ENCODE results near the gene AKT1S1. TPM values are rescaled to one million over a fixed set of nuclear protein-coding genes. Genes with fewer than 3 reads are reported as not detected.

Gene AKT1S1
- total RNA-seq, 4 donors from 2014 or later = 23.8 to 56.8 (median 43.4) TPM

GRCh38 chr19:49843265-49843664 is 33.9 kb downstream of the AKT1S1 start:
- ATAC-seq (peak in 1 of 2 donors; percentile 34), DNase-seq (peak in 1 of 2 donors; percentile 38)
- in situ Hi-C loops (cut with MboI; ENCODE audit: low sequenced_read_pairs in 4 of 4) = no loop called here
- H3K27ac ChIP-seq = peak overlapping the region; percentile 79 to 96 (median 92)
- peaks cover 0 to 22% of the 10 kb centered on the region in 2 donors for H3K36me3 ChIP-seq
- no peaks in the 10 kb centered on the region for H3K27me3 ChIP-seq
- TF ChIP-seq POLR2A (IDR thresholded peaks at IDR 0.05) (no peak), CTCF (IDR thresholded peaks at IDR 0.05 in 4 of 5, conservative IDR thresholded peaks at IDR 0.05 in 1 of 5) (no peak)
- H3K9me3 ChIP-seq = no peaks in the 10 kb centered on the region
- H3K4me3 ChIP-seq = no peak overlapping the region
- intact Hi-C loops (cut with DNase I; ENCODE audit: low total_unique reads) = loop anchor here (2.0 kb wide), 1 partner anchor 14 kb away; no protein-coding TSS in a partner anchor
- H3K4me1 ChIP-seq = peaks cover 17 to 21% of the 10 kb centered on the region in 2 donors

DNA sequence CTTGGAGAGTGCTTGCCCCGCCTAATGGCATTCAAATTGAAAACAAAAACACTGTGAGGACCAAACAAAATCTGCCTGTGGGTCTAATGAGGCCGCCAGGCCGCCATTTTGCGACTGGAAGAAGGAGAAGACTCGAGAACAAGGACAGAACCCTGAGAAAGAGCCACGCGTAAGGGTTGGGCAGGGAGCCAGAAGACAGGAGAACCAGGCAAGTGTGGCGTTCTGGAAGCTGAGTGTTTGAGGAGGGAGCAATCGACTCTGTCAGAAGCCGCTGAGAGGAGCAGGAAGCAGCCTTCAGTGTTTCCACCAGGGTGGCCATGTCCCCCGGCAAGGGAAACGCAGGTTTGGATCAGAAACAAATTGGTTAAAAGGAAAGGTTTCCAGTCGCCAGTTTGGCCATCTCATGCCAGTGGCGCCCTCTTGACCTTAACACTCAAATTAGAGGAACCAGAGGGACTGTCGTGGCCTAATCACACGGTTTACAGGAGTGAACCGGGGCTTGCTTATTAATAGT is 36.4 kb downstream of the AKT1S1 start:
- no peak for ATAC-seq
- H3K36me3 ChIP-seq = peaks cover 0 to 47% of the 10 kb centered on the region in 2 donors

DNA sequence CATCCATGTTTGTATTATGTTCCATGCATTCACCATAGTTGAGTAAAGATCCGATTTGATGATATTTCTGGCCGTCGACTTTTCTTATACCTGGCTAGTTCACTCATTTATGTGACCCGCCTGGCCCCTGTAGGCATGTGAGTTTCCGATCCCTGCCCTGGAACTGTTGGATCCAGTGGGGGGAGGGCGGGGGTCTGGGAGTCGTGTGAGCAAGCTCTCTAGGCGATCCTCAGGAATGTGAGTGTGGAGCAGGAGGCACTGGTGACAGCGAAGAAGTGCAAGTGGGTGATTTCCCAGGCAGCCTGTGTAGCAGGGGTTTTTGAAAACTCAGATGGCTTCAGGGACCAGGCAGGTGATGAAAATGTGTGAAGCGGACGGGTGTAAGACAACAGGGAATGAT is 36.8 kb downstream of the AKT1S1 start:
- H3K36me3 ChIP-seq = peaks cover 0 to 52% of the 10 kb centered on the region in 2 donors
- DNase-seq (no peak), ATAC-seq (no peak)
- no peak overlapping the region for H3K4me3 ChIP-seq
- TF ChIP-seq POLR2A (IDR thresholded peaks at IDR 0.05) = no peak
- TF ChIP-seq CTCF (IDR thresholded peaks at IDR 0.05 in 4 of 5, conservative IDR thresholded peaks at IDR 0.05 in 1 of 5) = no peak
- H3K27me3 ChIP-seq = no peaks in the 10 kb centered on the region
- H3K9me3 ChIP-seq = no peaks in the 10 kb centered on the region
- H3K4me1 ChIP-seq = peaks cover 17 to 21% of the 10 kb centered on the region in 2 donors
- intact Hi-C loops (cut with DNase I; ENCODE audit: low total_unique reads) (no loop called here), in situ Hi-C loops (cut with MboI; ENCODE audit: low sequenced_read_pairs in 4 of 4) (no loop called here)
- H3K27ac ChIP-seq = peak overlapping the region; percentile 79 to 96 (median 92)

More for the DNA sequence above, 36.4 kb downstream of the AKT1S1 start:
- no peak for DNase-seq
- intact Hi-C loops (cut with DNase I; ENCODE audit: low total_unique reads) (no loop called here), in situ Hi-C loops (cut with MboI; ENCODE audit: low sequenced_read_pairs in 4 of 4) (no loop called here)
- Histone ChIP-seq H3K27ac (peak overlapping the region; percentile 79 to 96 (median 92)), H3K4me1 (peaks cover 17 to 21% of the 10 kb centered on the region in 2 donors), H3K27me3 (no peaks in the 10 kb centered on the region), H3K4me3 (no peak overlapping the region), H3K9me3 (no peaks in the 10 kb centered on the region)
- TF ChIP-seq CTCF (IDR thresholded peaks at IDR 0.05 in 4 of 5, conservative IDR thresholded peaks at IDR 0.05 in 1 of 5) = no peak
- TF ChIP-seq POLR2A (IDR thresholded peaks at IDR 0.05) = no peak

DNA sequence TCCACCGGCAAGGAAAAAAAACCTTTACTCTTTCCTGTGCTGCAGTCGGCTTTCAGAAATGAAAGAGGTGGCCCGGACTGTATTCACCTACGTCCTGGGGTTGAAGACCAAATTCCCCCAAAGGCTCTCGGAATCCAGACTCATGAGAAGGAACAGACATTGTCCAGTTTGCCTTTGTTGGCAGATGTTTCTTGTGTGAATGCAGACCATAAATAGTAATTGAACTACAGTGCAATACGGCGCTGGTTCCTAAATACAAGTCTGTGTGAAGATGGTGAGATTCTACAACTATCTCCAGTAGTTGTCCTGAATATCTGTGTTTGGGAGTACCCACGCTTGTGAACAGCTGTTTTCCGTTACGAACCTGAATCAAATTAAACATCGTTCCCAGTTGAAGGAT is 37.4 kb downstream of the AKT1S1 start:
- in situ Hi-C loops (cut with MboI; ENCODE audit: low sequenced_read_pairs in 4 of 4) (no loop called here), intact Hi-C loops (cut with DNase I; ENCODE audit: low total_unique reads) (no loop called here)
- Histone ChIP-seq H3K4me3 (no peak overlapping the region), H3K36me3 (peaks cover 0 to 58% of the 10 kb centered on the region in 2 donors), H3K27me3 (no peaks in the 10 kb centered on the region), H3K4me1 (peaks cover 12 to 15% of the 10 kb centered on the region in 2 donors), H3K27ac (peak overlapping the region; percentile 79 to 96 (median 92)), H3K9me3 (no peaks in the 10 kb centered on the region)
- no peak for TF ChIP-seq POLR2A (IDR thresholded peaks at IDR 0.05)
- ATAC-seq (no peak), DNase-seq (no peak)

- peaks cover 0 to 65% of the 10 kb centered on the region in 2 donors for H3K36me3 ChIP-seq
- ATAC-seq = peak; percentile 17 to 34
- TF ChIP-seq POLR2A (IDR thresholded peaks at IDR 0.05) (no peak), CTCF (IDR thresholded peaks at IDR 0.05 in 4 of 5, conservative IDR thresholded peaks at IDR 0.05 in 1 of 5) (no peak)
- H3K27me3 ChIP-seq = no peaks in the 10 kb centered on the region
- in situ Hi-C loops (cut with MboI; ENCODE audit: low sequenced_read_pairs in 4 of 4) (no loop called here), intact Hi-C loops (cut with DNase I; ENCODE audit: low total_unique reads) (no loop called here)
- H3K4me1 ChIP-seq = peaks cover 12 to 15% of the 10 kb centered on the region in 2 donors
- no peaks in the 10 kb centered on the region for H3K9me3 ChIP-seq
- no peak for DNase-seq
- no peak overlapping the region for H3K4me3 ChIP-seq
- peak overlapping the region; percentile 79 to 96 (median 92) for H3K27ac ChIP-seq
These were observed 38.1 kb downstream of the AKT1S1 start for GRCh38 chr19:49838885-49839588.
